Fibroblast of the aortic adventitia (primary cell): Measurements from ENCODE around the gene PPM1H. TPM values are rescaled to one million over a fixed set of nuclear protein-coding genes. Genes with fewer than 3 reads are reported as not detected.

Source experiments
- DNase-seq: peaks from one replicate; pipeline ENCODE4 v3.0.0-alpha.2; 2010; ENCODE audit warnings: low read depth
- H3K4me3 ChIP-seq: 2 replicates; pipeline ENCODE4 v1.5.1; 2011; ENCODE audit warnings: low read depth, mild to moderate bottlenecking, control low read depth, low read length, moderate library complexity
- total RNA-seq: library from RNA; depleted of rRNA; stranded (reverse); fragments of >200 nt; gene quantifications from 2 replicates; pipeline ENCODE4 v1.2.3, GENCODE V29; 2012; ENCODE audit warnings: low replicate concordance
- TF ChIP-seq, protein P1 (sequence below): IDR thresholded peaks from 2 replicates; pipeline ENCODE4 v1.5.1; 2011; ENCODE audit warnings: mild to moderate bottlenecking, low read length, control low read depth, inconsistent platforms; ENCODE audit not compliant: insufficient read depth

Gene PPM1H
- total RNA-seq, 1 donor: 1.3 TPM

DNA sequence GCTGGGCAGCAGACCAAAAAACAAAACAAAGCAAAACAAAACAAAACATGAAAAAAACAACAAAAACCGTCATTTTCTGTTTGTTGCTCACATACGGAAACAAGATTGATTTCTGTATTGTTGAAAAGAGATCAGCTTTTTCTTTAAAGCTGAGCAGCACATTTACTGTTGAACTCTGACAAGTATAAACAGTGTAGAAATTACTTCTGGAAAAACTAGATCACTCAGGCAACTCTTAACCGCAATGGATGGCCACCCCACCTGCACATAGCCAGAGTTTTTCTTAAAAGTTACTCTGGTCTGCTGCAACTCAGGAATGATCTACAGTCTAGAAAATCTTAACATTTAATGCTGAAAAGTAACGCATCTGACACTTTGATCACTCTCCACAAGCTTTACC lies 80.9 kb downstream of the PPM1H start:
- TF ChIP-seq, protein P1, sequence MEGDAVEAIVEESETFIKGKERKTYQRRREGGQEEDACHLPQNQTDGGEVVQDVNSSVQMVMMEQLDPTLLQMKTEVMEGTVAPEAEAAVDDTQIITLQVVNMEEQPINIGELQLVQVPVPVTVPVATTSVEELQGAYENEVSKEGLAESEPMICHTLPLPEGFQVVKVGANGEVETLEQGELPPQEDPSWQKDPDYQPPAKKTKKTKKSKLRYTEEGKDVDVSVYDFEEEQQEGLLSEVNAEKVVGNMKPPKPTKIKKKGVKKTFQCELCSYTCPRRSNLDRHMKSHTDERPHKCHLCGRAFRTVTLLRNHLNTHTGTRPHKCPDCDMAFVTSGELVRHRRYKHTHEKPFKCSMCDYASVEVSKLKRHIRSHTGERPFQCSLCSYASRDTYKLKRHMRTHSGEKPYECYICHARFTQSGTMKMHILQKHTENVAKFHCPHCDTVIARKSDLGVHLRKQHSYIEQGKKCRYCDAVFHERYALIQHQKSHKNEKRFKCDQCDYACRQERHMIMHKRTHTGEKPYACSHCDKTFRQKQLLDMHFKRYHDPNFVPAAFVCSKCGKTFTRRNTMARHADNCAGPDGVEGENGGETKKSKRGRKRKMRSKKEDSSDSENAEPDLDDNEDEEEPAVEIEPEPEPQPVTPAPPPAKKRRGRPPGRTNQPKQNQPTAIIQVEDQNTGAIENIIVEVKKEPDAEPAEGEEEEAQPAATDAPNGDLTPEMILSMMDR: no peak
- no peak overlapping the region for H3K4me3 ChIP-seq
- no peak for DNase-seq

- TF ChIP-seq, protein P1: no peak
- H3K4me3 ChIP-seq: no peak overlapping the region
- no peak for DNase-seq
Observed at GRCh38 chr12:62849398-62849797, 85.6 kb downstream of the PPM1H start.

DNA sequence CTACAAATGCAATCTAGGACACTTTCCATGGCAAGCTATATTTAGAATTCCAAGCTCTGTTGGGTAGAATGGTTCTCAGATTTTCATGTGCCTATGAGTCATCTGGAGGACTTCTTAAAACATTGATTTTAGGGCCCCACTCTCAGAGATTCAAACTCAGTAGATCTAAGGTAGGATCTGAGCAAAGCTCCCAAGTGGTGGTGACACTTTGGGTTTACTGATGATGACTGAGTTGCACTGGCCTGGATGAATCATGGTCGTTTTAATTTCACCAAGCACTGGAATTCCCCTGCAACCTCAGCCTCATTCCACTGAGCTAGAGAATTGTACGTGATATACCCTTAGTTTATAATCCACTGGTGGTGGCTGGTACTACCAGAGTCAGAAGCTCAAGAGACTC lies 86.5 kb downstream of the PPM1H start:
- TF ChIP-seq, protein P1: no peak
- peak; percentile 32 for DNase-seq

GRCh38 chr12:62847709-62848108 lies 87.2 kb downstream of the PPM1H start:
- H3K4me3 ChIP-seq: no peak overlapping the region
- TF ChIP-seq, protein P1: no peak
- no peak for DNase-seq

More for the DNA sequence above, 86.5 kb downstream of the PPM1H start:
- no peak overlapping the region for H3K4me3 ChIP-seq

- H3K4me3 ChIP-seq: no peak overlapping the region
- no peak for DNase-seq
- TF ChIP-seq, protein P1: no peak
Observed at GRCh38 chr12:62846491-62846890, 88.5 kb downstream of the PPM1H start.

GRCh38 chr12:62844915-62845314 lies 90.0 kb downstream of the PPM1H start:
- no peak overlapping the region for H3K4me3 ChIP-seq
- DNase-seq: no peak
- TF ChIP-seq, protein P1: no peak

DNA sequence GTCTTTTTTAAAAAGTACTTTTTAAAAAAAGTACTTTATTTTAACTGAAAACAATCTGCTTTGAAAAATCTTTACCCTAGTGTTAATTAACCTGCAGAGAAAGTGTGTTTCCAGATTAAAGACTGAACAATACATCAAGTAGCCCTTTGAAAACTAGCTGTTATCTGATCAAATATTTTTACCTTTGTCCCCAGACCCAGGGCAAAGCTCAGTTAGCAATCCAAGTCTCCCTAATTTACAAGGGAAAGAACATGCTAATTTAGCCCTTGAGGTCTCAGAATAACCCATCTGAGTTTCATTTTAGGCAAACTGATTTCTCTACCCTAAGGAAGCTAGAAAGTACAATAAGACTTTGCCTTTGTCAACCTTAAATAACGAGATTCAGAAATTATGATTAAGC lies 91.2 kb downstream of the PPM1H start:
- DNase-seq: no peak
- TF ChIP-seq, protein P1: no peak
- no peak overlapping the region for H3K4me3 ChIP-seq
